Activated naive CD4-positive, alpha-beta T cell treated with anti-CD3 and anti-CD28 coated beads, Interleukin-2, amount 10 ng/mL, durations not matched to agents 5 hours and 36 hours (primary cell): Measurements from ENCODE around the gene FBXL5. TPM values are rescaled to one million over a fixed set of nuclear protein-coding genes. Genes with fewer than 3 reads are reported as not detected.

Experiments used
- total RNA-seq, 2 experiments: library from RNA; stranded (reverse); gene quantifications; one replicate each; pipeline ENCODE4 v1.2.3, GENCODE V29; 2021

FBXL5 gene
- total RNA-seq, result 10 to 100 TPM; 37.6 to 40.8 TPM

GRCh38 chr4:15655223-15656037 lies at the start of gene FBXL5:
FBXL5 (minus strand) TSS chr4:15655357; CDS start chr4:15655287, 70 bp downstream.

GRCh38 chr4:15702941-15703403 lies 47.8 kb upstream of the FBXL5 start, which contains the start of gene BST1:
BST1 (plus strand) TSS chr4:15703065; CDS start chr4:15703145, 80 bp downstream.

GRCh38 chr4:15681372-15682241 lies 26.4 kb upstream of the FBXL5 start, which contains the start of gene FAM200B:
FAM200B (plus strand) TSS chr4:15681827; CDS start chr4:15686978, 5,151 bp downstream.

Other genes with a start within 250 kb of the FBXL5 start
- not detected for gene C1QTNF7, start 227.3 kb downstream of the FBXL5 start, total RNA-seq
- gene CC2D2A, start 185.5 kb downstream of the FBXL5 start, total RNA-seq, result not detected
- gene FAM200B, start 26.5 kb upstream of the FBXL5 start, total RNA-seq, result 10 to 100 TPM; 21.7 to 25.9 TPM
- gene BST1, start 47.7 kb upstream of the FBXL5 start, total RNA-seq, result under 1 TPM; 0.33 to 0.51 TPM
- gene CD38, start 123.0 kb upstream of the FBXL5 start, total RNA-seq, result 100 to 1,000 TPM; 113 to 121 TPM